ENCODE results near the gene RPA1.

Gene RPA1

DNA sequence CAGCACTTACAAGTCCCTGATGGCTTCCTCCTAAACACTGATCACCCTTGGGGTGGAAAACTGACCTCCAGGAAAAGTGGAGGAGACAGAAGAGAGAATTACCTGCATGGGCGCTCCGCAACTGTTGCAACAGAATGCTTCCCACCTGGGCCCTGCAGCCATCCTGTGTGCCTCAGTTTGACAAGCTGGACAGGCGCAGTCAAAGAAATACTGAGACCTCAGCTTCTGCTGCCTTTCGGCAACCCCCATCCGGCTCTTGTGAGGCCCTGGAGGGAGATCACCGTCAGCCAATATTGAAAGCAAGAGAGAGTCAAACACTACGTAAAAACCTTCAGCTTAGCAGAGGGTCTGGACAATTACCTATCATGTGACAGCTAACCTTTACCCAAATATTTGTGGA, 43.1 kb upstream of the RPA1 start:
- TF ChIP-seq, protein P1, sequence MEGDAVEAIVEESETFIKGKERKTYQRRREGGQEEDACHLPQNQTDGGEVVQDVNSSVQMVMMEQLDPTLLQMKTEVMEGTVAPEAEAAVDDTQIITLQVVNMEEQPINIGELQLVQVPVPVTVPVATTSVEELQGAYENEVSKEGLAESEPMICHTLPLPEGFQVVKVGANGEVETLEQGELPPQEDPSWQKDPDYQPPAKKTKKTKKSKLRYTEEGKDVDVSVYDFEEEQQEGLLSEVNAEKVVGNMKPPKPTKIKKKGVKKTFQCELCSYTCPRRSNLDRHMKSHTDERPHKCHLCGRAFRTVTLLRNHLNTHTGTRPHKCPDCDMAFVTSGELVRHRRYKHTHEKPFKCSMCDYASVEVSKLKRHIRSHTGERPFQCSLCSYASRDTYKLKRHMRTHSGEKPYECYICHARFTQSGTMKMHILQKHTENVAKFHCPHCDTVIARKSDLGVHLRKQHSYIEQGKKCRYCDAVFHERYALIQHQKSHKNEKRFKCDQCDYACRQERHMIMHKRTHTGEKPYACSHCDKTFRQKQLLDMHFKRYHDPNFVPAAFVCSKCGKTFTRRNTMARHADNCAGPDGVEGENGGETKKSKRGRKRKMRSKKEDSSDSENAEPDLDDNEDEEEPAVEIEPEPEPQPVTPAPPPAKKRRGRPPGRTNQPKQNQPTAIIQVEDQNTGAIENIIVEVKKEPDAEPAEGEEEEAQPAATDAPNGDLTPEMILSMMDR (IDR thresholded peaks at IDR 0.05; ENCODE audit: insufficient read depth, low read length, missing control alignments), result no peak
- POLR2A ChIA-PET, result interaction anchor here (1.9 kb wide), 1 partner anchor 70 kb away, joined by 11 read pairs; no protein-coding TSS in a partner anchor
- CTCF ChIA-PET, result interaction anchor here (1.4 to 7.8 kb wide), 5 partner anchors 8 to 118 kb away, joined by 4 to 180 read pairs (median 6); no protein-coding TSS in a partner anchor
- no peak overlapping the region for H3K4me3 ChIP-seq (ENCODE audit: low read depth, low read length)
- no peak for DNase-seq (ENCODE audit: low read depth, low spot score)

DNA sequence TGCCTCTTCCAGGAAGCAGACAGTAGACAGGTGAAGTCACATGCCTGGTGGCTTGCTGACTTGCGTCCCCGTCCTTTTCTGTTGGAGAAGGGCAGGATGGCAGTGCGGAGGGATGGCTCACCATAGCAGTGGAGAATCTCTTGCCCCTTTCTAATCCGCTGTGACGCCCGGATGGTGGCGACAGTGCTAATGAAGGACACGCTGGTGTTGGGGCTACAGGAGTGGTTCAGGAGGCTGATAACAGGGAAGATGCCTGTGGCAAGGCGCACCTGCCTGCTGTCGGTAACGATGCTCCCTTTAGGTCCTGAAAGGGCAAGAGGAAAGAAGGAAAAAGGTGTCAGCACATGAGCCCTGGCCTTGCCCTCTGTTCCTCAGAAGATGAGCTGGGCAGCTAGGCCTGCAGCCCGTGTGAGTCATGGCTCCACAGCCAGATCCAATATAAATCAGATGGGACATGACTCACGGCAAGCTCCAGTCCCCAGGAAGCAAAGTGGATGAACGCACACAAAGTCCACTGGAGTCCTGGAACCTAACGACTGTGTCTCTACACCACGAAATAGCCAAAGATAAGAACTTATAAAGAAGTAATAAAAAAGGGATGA, 42.4 kb upstream of the RPA1 start:
- no peak overlapping the region for H3K4me3 ChIP-seq (ENCODE audit: low read depth, low read length)
- DNase-seq (ENCODE audit: low read depth, low spot score), result peak; percentile 66
- ChIA-PET CTCF (interaction anchor here (0.8 to 7.8 kb wide), 8 partner anchors 9 to 139 kb away, joined by 3 to 180 read pairs (median 4); no protein-coding TSS in a partner anchor), POLR2A (interaction anchor here (1.9 kb wide), 1 partner anchor 71 kb away, joined by 11 read pairs; no protein-coding TSS in a partner anchor)
- TF ChIP-seq, protein P1 (IDR thresholded peaks at IDR 0.05; ENCODE audit: insufficient read depth, low read length, missing control alignments), result no peak

DNA sequence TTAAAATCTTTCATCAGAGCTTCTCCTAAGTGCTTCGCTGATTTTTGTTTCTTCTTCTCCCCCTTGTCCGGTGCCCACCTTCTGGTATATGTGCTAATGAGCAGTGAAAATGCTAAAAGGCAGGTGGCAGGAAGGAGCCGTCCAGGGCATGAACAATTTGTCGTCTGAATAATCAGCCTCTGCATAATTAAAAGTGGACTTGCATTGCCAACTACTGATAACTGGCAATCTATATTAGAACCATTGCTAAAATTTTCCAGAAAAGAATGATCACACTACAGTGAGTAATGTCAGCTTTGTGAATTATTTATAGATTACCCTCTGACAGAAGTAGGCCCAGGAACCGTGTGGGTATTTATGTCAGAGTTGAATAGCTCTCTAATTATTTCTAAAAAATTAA, 39.9 kb upstream of the RPA1 start:
- POLR2A ChIA-PET, result interaction anchor here (0.6 kb wide), 1 partner anchor 9 kb away, joined by 3 read pairs; no protein-coding TSS in a partner anchor
- CTCF ChIA-PET, result no interaction called here
- no peak for DNase-seq (ENCODE audit: low read depth, low spot score)
- TF ChIP-seq, protein P1 (IDR thresholded peaks at IDR 0.05; ENCODE audit: insufficient read depth, low read length, missing control alignments), result no peak
- no peak overlapping the region for H3K4me3 ChIP-seq (ENCODE audit: low read depth, low read length)

DNA sequence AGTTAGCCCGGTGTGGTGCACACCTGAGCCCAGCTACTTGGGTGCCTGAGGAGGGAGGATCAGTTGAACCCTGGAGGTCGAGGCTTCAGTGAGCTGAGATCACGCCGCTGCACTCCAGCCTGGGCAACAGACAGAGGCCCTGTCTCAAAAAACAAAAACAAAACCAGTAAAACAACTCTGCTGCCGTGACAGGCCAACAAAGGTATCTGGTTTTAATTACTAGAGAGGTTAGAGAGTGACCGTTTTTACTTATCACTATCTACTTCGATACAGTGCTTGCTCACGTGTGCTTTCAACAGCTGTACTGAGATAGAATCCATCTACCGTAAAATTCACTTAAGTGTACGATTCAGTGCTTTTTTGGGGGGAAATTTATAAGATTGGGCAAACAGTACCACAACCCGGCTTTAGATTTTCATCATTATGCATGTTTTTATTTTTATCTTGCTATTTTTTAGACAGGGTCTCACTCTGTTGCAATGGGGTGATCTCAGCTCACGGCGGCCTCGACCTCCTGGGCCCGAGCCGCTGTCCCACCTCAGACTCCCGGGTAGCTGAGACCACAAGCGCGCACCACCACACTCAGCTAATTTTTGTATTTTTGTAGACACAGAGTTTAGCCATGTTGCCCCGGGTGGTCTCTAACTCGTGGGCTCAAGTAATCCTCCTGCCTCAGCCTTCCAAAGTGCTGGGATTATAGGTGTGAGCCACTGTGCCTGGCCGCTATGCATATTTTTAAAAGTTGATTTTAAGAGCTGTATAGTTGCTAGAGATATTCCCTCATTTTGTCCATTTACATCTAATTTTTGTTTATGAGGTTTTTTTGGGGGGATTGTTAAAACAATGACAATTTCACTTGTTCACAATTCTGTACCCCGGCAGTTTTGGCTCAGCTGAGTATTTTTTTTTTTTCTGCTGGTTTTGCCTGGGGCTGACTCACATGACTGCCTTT, 37.0 kb upstream of the RPA1 start:
- ChIA-PET CTCF (interaction anchor here (1.3 to 2.8 kb wide), 3 partner anchors 8 to 72 kb away, joined by 3 to 20 read pairs (median 5); no protein-coding TSS in a partner anchor), POLR2A (no interaction called here)
- TF ChIP-seq, protein P1 (IDR thresholded peaks at IDR 0.05; ENCODE audit: insufficient read depth, low read length, missing control alignments), result no peak
- H3K4me3 ChIP-seq (ENCODE audit: low read depth, low read length), result no peak overlapping the region
- DNase-seq (ENCODE audit: low read depth, low spot score), result no peak

DNA sequence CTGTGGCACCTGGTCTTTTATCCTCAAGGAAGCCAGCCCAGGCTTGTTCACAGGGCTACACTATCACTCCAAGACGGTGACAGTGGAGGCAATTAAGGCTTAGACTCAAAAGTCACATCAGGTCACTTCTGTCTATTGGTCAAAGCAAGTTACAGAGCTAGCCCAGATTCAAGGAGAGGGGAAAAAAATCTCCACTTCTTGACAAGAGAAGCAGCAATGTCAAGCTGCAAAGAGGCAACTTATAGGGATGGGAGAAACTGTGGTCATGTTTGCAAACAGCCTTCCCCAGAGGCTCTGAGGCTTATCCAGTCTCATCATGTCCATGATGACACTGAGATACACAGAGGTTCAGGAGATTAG, 36.4 kb upstream of the RPA1 start:
- TF ChIP-seq, protein P1 (IDR thresholded peaks at IDR 0.05; ENCODE audit: insufficient read depth, low read length, missing control alignments), result no peak
- ChIA-PET POLR2A (no interaction called here), CTCF (interaction anchor here (1.3 to 2.8 kb wide), 3 partner anchors 9 to 72 kb away, joined by 3 to 20 read pairs (median 5); no protein-coding TSS in a partner anchor)
- no peak for DNase-seq (ENCODE audit: low read depth, low spot score)
- H3K4me3 ChIP-seq (ENCODE audit: low read depth, low read length), result no peak overlapping the region

DNA sequence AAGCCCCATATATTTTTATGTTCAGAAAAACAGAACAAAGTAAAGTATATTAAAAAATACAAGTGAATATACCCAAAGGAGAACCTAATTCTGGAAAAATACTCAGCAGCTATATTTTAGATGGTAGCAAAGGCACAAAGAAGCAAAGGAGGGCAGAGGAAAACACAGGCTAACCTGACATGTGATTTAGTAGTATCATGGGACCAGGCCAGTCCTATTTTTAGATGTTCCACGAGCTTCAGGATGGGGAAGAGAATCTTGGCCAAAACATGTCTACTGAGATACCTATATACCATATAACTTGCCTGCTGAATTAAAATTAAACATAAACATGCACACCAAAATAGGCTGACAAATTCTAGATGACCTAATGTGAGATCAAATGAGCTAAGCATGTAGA, 33.0 kb upstream of the RPA1 start:
- no peak overlapping the region for H3K4me3 ChIP-seq (ENCODE audit: low read depth, low read length)
- ChIA-PET POLR2A (interaction anchor here (0.6 kb wide), 1 partner anchor 11 kb away, joined by 4 read pairs; no protein-coding TSS in a partner anchor), CTCF (interaction anchor here (0.6 to 5.1 kb wide), 4 partner anchors 9 to 76 kb away, joined by 3 to 28 read pairs (median 8); no protein-coding TSS in a partner anchor)
- TF ChIP-seq, protein P1 (IDR thresholded peaks at IDR 0.05; ENCODE audit: insufficient read depth, low read length, missing control alignments), result no peak
- DNase-seq (ENCODE audit: low read depth, low spot score), result no peak

All from AG04449 (cell line).